ENCODE results near the gene SMOC2. TPM values are rescaled to one million over a fixed set of nuclear protein-coding genes. Genes with fewer than 3 reads are reported as not detected.

Gene SMOC2
- polyA plus RNA-seq, 2 of the 4 experiments (the other 2 are of a cell fraction), result not detected

GRCh38 chr6:168530653-168531071 is 89.7 kb downstream of the SMOC2 start:
- H3K9me3 ChIP-seq, result no peaks in the 10 kb centered on the region
- DNase-seq (ENCODE audit: low read depth in 1 of 2, low spot score in 1 of 2) (no peak), ATAC-seq (peak; percentile 59 to 60; a peak in 2 of 6 replicates), FAIRE-seq (no peak)
- no peak overlapping the region for H3K27ac ChIP-seq
- H3K4me1 ChIP-seq, result no peaks in the 10 kb centered on the region
- H3K4me3 ChIP-seq, result no peak overlapping the region
- no peak for TF ChIP-seq PHF8 (IDR thresholded peaks at IDR 0.05; ENCODE audit: borderline replicate concordance, low read depth)
- no peak for TF ChIP-seq FOSL2 (IDR thresholded peaks at IDR 0.05)
- TF ChIP-seq FOSL2 (CRISPR knock-in tag; IDR thresholded peaks at IDR 0.05), result no peak
- TF ChIP-seq, protein P1, sequence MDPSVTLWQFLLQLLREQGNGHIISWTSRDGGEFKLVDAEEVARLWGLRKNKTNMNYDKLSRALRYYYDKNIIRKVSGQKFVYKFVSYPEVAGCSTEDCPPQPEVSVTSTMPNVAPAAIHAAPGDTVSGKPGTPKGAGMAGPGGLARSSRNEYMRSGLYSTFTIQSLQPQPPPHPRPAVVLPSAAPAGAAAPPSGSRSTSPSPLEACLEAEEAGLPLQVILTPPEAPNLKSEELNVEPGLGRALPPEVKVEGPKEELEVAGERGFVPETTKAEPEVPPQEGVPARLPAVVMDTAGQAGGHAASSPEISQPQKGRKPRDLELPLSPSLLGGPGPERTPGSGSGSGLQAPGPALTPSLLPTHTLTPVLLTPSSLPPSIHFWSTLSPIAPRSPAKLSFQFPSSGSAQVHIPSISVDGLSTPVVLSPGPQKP (IDR thresholded peaks at IDR 0.05; ENCODE audit: low read depth, low read length), result no peak
- no peak for TF ChIP-seq HOXB5 (CRISPR knock-in tag; IDR thresholded peaks at IDR 0.05)
- no peak for TF ChIP-seq SREBF2 (IDR thresholded peaks at IDR 0.05)
- TF ChIP-seq, protein P2, sequence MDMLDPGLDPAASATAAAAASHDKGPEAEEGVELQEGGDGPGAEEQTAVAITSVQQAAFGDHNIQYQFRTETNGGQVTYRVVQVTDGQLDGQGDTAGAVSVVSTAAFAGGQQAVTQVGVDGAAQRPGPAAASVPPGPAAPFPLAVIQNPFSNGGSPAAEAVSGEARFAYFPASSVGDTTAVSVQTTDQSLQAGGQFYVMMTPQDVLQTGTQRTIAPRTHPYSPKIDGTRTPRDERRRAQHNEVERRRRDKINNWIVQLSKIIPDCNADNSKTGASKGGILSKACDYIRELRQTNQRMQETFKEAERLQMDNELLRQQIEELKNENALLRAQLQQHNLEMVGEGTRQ (IDR thresholded peaks at IDR 0.05), result no peak
- TF ChIP-seq, protein P3, sequence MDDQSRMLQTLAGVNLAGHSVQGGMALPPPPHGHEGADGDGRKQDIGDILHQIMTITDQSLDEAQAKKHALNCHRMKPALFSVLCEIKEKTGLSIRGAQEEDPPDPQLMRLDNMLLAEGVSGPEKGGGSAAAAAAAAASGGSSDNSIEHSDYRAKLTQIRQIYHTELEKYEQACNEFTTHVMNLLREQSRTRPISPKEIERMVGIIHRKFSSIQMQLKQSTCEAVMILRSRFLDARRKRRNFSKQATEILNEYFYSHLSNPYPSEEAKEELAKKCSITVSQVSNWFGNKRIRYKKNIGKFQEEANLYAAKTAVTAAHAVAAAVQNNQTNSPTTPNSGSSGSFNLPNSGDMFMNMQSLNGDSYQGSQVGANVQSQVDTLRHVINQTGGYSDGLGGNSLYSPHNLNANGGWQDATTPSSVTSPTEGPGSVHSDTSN (IDR thresholded peaks at IDR 0.05), result no peak
- no peak for TF ChIP-seq NPAS2 (CRISPR knock-in tag; IDR thresholded peaks at IDR 0.05; ENCODE audit: borderline replicate concordance)
- TF ChIP-seq POLR2AphosphoS2 (conservative IDR thresholded peaks at IDR 0.05; ENCODE audit: low read length), result no peak
- H3K4me2 ChIP-seq, result no peak overlapping the region
- ChIA-PET CTCF (no interaction called here), POLR2A (no interaction called here)
- WGBS (ENCODE audit: missing lambda C conversion rate), result 50% methylated on average over 11 of the region's 12 CpGs

DNA sequence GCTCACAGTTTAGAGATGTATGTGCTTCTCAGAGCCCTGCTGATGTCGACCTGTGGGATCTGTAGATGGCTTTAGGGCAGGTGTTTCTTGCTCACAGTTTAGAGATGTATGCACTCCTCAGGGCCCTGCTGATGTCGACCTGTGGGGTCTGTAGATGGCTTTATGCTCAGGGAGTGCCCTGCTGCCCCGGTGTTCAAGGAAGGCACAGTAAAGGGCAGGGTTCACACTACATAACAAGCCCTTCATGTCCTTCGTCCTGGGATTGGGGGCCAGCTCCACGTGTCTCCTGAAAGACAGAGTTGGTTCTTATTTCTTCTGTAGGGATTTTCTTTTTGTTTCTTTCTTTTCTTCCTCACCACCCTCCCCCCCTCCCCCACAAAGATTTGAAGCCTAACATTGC is 91.1 kb downstream of the SMOC2 start:
- Histone ChIP-seq H3K4me1 (no peaks in the 10 kb centered on the region), H3K27ac (no peak overlapping the region), H3K9me3 (no peaks in the 10 kb centered on the region), H3K4me3 (no peak overlapping the region), H3K4me2 (no peak overlapping the region)
- FAIRE-seq (no peak), DNase-seq (ENCODE audit: low read depth in 1 of 2, low spot score in 1 of 2) (no peak), ATAC-seq (no peak)
- ChIA-PET CTCF (interaction anchor here (1.1 to 1.4 kb wide), 2 partner anchors 10 to 162 kb away, joined by 3 to 4 read pairs; no protein-coding TSS in a partner anchor), POLR2A (no interaction called here)
- TF ChIP-seq CBX8 (IDR thresholded peaks at IDR 0.05) (no peak), NPAS2 (CRISPR knock-in tag; IDR thresholded peaks at IDR 0.05; ENCODE audit: borderline replicate concordance) (no peak), NR3C1 (IDR thresholded peaks at IDR 0.05) (no peak), JUN (IDR thresholded peaks at IDR 0.05) (no peak), CHD4 (IDR thresholded peaks at IDR 0.05; ENCODE audit: borderline replicate concordance) (no peak), GATA3 (IDR thresholded peaks at IDR 0.05; ENCODE audit: borderline replicate concordance) (no peak), HOXA7 (CRISPR knock-in tag; IDR thresholded peaks at IDR 0.05) (no peak), POLR2AphosphoS2 (conservative IDR thresholded peaks at IDR 0.05; ENCODE audit: low read length) (no peak), BCL3 (IDR thresholded peaks at IDR 0.05) (no peak), ESRRA (IDR thresholded peaks at IDR 0.05; ENCODE audit: borderline replicate concordance, low read length) (no peak), EHMT2 (IDR thresholded peaks at IDR 0.05; ENCODE audit: low read depth) (no peak), FOSB (CRISPR knock-in tag; IDR thresholded peaks at IDR 0.05) (no peak), EHF (CRISPR knock-in tag; IDR thresholded peaks at IDR 0.05) (no peak)
- TF ChIP-seq, protein P3 (IDR thresholded peaks at IDR 0.05), result no peak
- TF ChIP-seq, protein P4, sequence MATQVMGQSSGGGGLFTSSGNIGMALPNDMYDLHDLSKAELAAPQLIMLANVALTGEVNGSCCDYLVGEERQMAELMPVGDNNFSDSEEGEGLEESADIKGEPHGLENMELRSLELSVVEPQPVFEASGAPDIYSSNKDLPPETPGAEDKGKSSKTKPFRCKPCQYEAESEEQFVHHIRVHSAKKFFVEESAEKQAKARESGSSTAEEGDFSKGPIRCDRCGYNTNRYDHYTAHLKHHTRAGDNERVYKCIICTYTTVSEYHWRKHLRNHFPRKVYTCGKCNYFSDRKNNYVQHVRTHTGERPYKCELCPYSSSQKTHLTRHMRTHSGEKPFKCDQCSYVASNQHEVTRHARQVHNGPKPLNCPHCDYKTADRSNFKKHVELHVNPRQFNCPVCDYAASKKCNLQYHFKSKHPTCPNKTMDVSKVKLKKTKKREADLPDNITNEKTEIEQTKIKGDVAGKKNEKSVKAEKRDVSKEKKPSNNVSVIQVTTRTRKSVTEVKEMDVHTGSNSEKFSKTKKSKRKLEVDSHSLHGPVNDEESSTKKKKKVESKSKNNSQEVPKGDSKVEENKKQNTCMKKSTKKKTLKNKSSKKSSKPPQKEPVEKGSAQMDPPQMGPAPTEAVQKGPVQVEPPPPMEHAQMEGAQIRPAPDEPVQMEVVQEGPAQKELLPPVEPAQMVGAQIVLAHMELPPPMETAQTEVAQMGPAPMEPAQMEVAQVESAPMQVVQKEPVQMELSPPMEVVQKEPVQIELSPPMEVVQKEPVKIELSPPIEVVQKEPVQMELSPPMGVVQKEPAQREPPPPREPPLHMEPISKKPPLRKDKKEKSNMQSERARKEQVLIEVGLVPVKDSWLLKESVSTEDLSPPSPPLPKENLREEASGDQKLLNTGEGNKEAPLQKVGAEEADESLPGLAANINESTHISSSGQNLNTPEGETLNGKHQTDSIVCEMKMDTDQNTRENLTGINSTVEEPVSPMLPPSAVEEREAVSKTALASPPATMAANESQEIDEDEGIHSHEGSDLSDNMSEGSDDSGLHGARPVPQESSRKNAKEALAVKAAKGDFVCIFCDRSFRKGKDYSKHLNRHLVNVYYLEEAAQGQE (IDR thresholded peaks at IDR 0.05), result no peak
- 19% methylated on average over 5 of the region's 5 CpGs for WGBS (ENCODE audit: missing lambda C conversion rate)

All from A549 (cell line).